GM19328 (cell line): Measurements from ENCODE around the gene RPTOR.

Experiments
- ATAC-seq: cut with Tn5 transposase; IDR thresholded peaks from one replicate; pipeline ENCODE4 v1.9.1; 2021; ENCODE audit warnings: mild to moderate bottlenecking, moderate library complexity; ENCODE audit not compliant: unreplicated experiment

The RPTOR gene

GRCh38 chr17:80947200-80947940 lies 402.7 kb downstream of the RPTOR start:
- ATAC-seq: no peak

GRCh38 chr17:80948019-80948975 lies 403.7 kb downstream of the RPTOR start:
- no peak for ATAC-seq

GRCh38 chr17:80948976-80949450 lies 404.4 kb downstream of the RPTOR start:
- ATAC-seq: no peak

GRCh38 chr17:80949451-80950421 lies 405.1 kb downstream of the RPTOR start:
- no peak for ATAC-seq

GRCh38 chr17:80950466-80951120 lies 406.0 kb downstream of the RPTOR start:
- no peak for ATAC-seq

GRCh38 chr17:80951121-80952090 lies 406.8 kb downstream of the RPTOR start:
- ATAC-seq: no peak

GRCh38 chr17:80952291-80952690 lies 407.7 kb downstream of the RPTOR start:
- no peak for ATAC-seq

GRCh38 chr17:80953471-80954315 lies 409.1 kb downstream of the RPTOR start:
- ATAC-seq: no peak

- ATAC-seq: no peak
Measured at GRCh38 chr17:80955078-80955477, 410.4 kb downstream of the RPTOR start.

- ATAC-seq: no peak
Measured at GRCh38 chr17:80955671-80956280, 411.1 kb downstream of the RPTOR start.

GRCh38 chr17:80956321-80957190 lies 411.9 kb downstream of the RPTOR start:
- no peak for ATAC-seq

GRCh38 chr17:80957461-80957941 lies 412.9 kb downstream of the RPTOR start:
- no peak for ATAC-seq

- ATAC-seq: no peak
Measured at GRCh38 chr17:80959330-80960036, 414.8 kb downstream of the RPTOR start.

- ATAC-seq: no peak
Measured at GRCh38 chr17:80960037-80960796, 415.6 kb downstream of the RPTOR start.

- no peak for ATAC-seq
Measured at GRCh38 chr17:80960797-80961452, 416.3 kb downstream of the RPTOR start.
